Loucy (cell line): ENCODE measurements around the gene CNTNAP4.

ENCODE experiments used
- CTCF ChIP-seq: fragments of 200-600 bp; sonication (generic); conservative IDR thresholded peaks from 2 replicates; pipeline ENCODE4 v1.5.1; 2014; ENCODE audit warnings: mild to moderate bottlenecking, antibody characterized with exemption, low read length
- EZH2phosphoT487 ChIP-seq: fragments of 200-600 bp; IDR thresholded peaks from 2 replicates; pipeline ENCODE4 v1.6.1; 2018; ENCODE audit warnings: antibody characterized with exemption, mild to moderate bottlenecking, moderate library complexity, borderline replicate concordance

- TF ChIP-seq CTCF (no peak), EZH2phosphoT487 (no peak)
Measured at GRCh38 chr16:76532188-76532973, 255.2 kb downstream of the CNTNAP4 start.
